Type B pancreatic cell (in vitro differentiated cells): ENCODE data around the gene IRF2BP2. TPM values are rescaled to one million over a fixed set of nuclear protein-coding genes. Genes with fewer than 3 reads are reported as not detected.
"Not testable (repeated sequence)": the region's sequence is repeated elsewhere in the genome, so short reads cannot be mapped to it uniquely, and the experiment has no call there.

Source experiments
- DNase-seq: peaks from one replicate; pipeline ENCODE4 v3.0.0; 2021; ENCODE audit warnings: mixed read lengths; ENCODE audit not compliant: unreplicated experiment; ENCODE audit errors: extremely low spot score
- H3K27ac Mint-ChIP-seq: 2 replicates; pipeline ENCODE4 v1.8.0; 2021; ENCODE audit warnings: mild to moderate bottlenecking, mixed read lengths
- H3K27me3 Mint-ChIP-seq: 2 replicates; pipeline ENCODE4 v1.8.0; 2021; ENCODE audit warnings: mixed read lengths
- H3K36me3 Mint-ChIP-seq: 2 replicates; pipeline ENCODE4 v1.8.0; 2021; ENCODE audit warnings: mixed read lengths
- H3K4me1 Mint-ChIP-seq: one replicate; pipeline ENCODE4 v1.8.0; 2021; ENCODE audit warnings: mixed read lengths; ENCODE audit not compliant: unreplicated experiment
- H3K4me3 Mint-ChIP-seq: 2 replicates; pipeline ENCODE4 v1.8.0; 2021; ENCODE audit warnings: mild to moderate bottlenecking, mixed read lengths
- H3K9me3 Mint-ChIP-seq: 2 replicates; pipeline ENCODE4 v1.8.0; 2021; ENCODE audit warnings: mixed read lengths
- CTCF ChIP-seq: fragments of 200-600 bp; sonication (generic); conservative IDR thresholded peaks from 2 replicates; pipeline ENCODE4 v1.5.0; 2021; ENCODE audit warnings: antibody characterized with exemption, mild to moderate bottlenecking
- total RNA-seq: library from RNA; stranded (reverse); gene quantifications from 2 replicates; pipeline ENCODE4 v1.2.1, GENCODE V29; 2021; ENCODE audit warnings: low replicate concordance

The IRF2BP2 gene
- total RNA-seq, 1 donor from 2014 or later: 181 TPM

DNA sequence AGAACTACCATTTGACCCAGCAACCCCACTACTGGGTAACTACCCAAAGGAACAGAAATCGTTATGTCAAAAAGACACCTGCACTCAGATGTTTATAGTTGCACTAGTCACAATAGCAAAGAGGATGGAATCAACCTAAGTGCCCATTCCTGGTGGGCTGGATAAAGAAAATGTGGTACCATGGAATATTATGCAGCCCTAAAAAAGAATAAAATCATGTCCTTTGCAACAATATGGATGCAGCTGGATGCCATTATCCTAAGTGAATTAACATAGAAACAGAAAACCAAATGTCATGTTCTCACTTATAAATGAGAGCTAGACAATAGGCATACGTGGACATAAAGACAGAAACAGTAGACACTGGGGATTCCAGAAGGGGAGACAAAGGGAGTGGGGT lies 32.5 kb upstream of the IRF2BP2 start:
- Mint-ChIP-seq H3K4me3 (no peak overlapping the region), H3K27me3 (no peaks in the 10 kb centered on the region), H3K36me3 (no peaks in the 10 kb centered on the region), H3K27ac (peak overlapping the region; percentile 8), H3K9me3 (peaks cover 15% of the 10 kb centered on the region), H3K4me1 (peaks cover 29% of the 10 kb centered on the region)
- no peak for TF ChIP-seq CTCF
- no peak for DNase-seq

- Mint-ChIP-seq H3K4me1 (peaks cover 25% of the 10 kb centered on the region), H3K27me3 (no peaks in the 10 kb centered on the region), H3K36me3 (no peaks in the 10 kb centered on the region), H3K27ac (peak overlapping the region; percentile 84), H3K4me3 (peak overlapping the region; percentile 39), H3K9me3 (peaks cover 4% of the 10 kb centered on the region)
- DNase-seq: no peak
- TF ChIP-seq CTCF: no peak
These were observed 30.0 kb upstream of the IRF2BP2 start for GRCh38 chr1:234639961-234640360.

GRCh38 chr1:234638832-234639799 lies 29.1 kb upstream of the IRF2BP2 start:
- peak overlapping the region; percentile 84 for H3K27ac Mint-ChIP-seq
- H3K4me3 Mint-ChIP-seq: peak overlapping the region; percentile 1
- H3K27me3 Mint-ChIP-seq: no peaks in the 10 kb centered on the region
- no peaks in the 10 kb centered on the region for H3K9me3 Mint-ChIP-seq
- DNase-seq: no peak
- H3K36me3 Mint-ChIP-seq: no peaks in the 10 kb centered on the region
- peaks cover 25% of the 10 kb centered on the region for H3K4me1 Mint-ChIP-seq
- no peak for TF ChIP-seq CTCF

DNA sequence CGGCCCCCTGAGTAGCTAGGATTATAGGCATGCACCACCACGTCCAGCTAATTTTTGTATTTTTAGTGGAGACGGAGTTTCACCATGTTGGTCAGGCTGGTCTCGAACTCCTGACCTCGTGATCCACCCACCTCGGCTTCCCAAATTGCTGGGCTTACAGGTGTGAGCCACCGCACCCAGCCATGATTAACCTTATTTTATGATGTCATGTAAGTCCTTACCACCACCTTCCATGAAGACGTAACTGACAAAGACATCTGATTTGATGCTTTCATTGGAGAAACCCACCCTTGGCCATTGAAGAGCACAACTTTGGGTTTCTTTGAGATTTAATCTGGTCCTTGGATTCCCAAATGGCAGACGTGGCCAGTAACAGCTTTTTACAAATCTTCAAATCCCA lies 24.9 kb upstream of the IRF2BP2 start:
- H3K36me3 Mint-ChIP-seq, H3K27me3 Mint-ChIP-seq, H3K4me3 Mint-ChIP-seq, H3K27ac Mint-ChIP-seq, H3K9me3 Mint-ChIP-seq, DNase-seq: not testable (repeated sequence)
- H3K4me1 Mint-ChIP-seq: peaks cover 22% of the 10 kb centered on the region

- DNase-seq: no peak
- no peaks in the 10 kb centered on the region for H3K9me3 Mint-ChIP-seq
- H3K27me3 Mint-ChIP-seq: no peaks in the 10 kb centered on the region
These were observed 24.4 kb upstream of the IRF2BP2 start for GRCh38 chr1:234634387-234634786.

More at GRCh38 chr1:234634387-234634786, 24.4 kb upstream of the IRF2BP2 start:
- TF ChIP-seq CTCF: no peak
- no peak overlapping the region for H3K27ac Mint-ChIP-seq
- no peaks in the 10 kb centered on the region for H3K36me3 Mint-ChIP-seq
- H3K4me1 Mint-ChIP-seq: peaks cover 17% of the 10 kb centered on the region
- H3K4me3 Mint-ChIP-seq: no peak overlapping the region
